Esophagus squamous epithelium (tissue), 5 donors: ENCODE results near the gene SYT9. TPM values are rescaled to one million over a fixed set of nuclear protein-coding genes. Genes with fewer than 3 reads are reported as not detected.

Source experiments
- DNase-seq: peaks from one replicate; lab custom pipeline; 2025; lab: John Stamatoyannopoulos, UW
- H3K27ac ChIP-seq, 4 donors: fragments of 200-600 bp; sonication (generic); one replicate each; pipeline ENCODE4 v1.5.1; 2016 to 2019; ENCODE audit warnings: mild to moderate bottlenecking in 1 of 4
- H3K27me3 ChIP-seq, 4 donors: fragments of 200-600 bp; sonication (generic); 1 replicate in 3 of 4; 2 replicates in 1 of 4; pipeline versions ENCODE4 v1.5.1 to v1.6.0; 2017 to 2021; ENCODE audit warnings: antibody characterized with exemption in 1 of 4
- H3K36me3 ChIP-seq, 3 donors: fragments of 200-600 bp; sonication (generic); one replicate each; pipeline ENCODE4 v1.5.1; 2016 to 2019
- H3K4me1 ChIP-seq, 3 donors: fragments of 200-600 bp; sonication (generic); one replicate each; pipeline ENCODE4 v1.5.1; 2017 to 2019
- H3K4me3 ChIP-seq, 4 donors: fragments of 200-600 bp; sonication (generic); 1 replicate in 3 of 4; 2 replicates in 1 of 4; pipeline ENCODE4 v1.5.1; 2016 to 2019; ENCODE audit warnings: mild to moderate bottlenecking in 2 of 4, moderate library complexity in 1 of 4
- H3K9me3 ChIP-seq, 3 donors: fragments of 200-600 bp; sonication (generic); one replicate each; pipeline ENCODE4 v1.5.1; 2016 to 2019
- POLR2A ChIP-seq, 4 donors: fragments of 450-650 bp; IDR thresholded peaks; one replicate each; pipeline ENCODE4 v1.6.1; 2017; ENCODE audit warnings: antibody characterized with exemption in 4 of 4, mild to moderate bottlenecking in 4 of 4, moderate library complexity in 3 of 4
- WGBS, 2 donors: methylation state at CpG; one replicate each; pipeline ENCODE4 v1.1.5; 2018; 5-methylcytosine and 5-hydroxymethylcytosine counted together
- intact Hi-C: fragments of 100-400 bp; cut with DNase I; formaldehyde crosslinking; loops from one replicate; pipeline ENCODE4 v1.15.0; 2022
- total RNA-seq, 4 donors: library from RNA; depleted of rRNA; stranded (reverse); fragments of >200 nt; gene quantifications; one replicate each; pipeline ENCODE4 v1.1.0, GENCODE V29; 2016
- TF ChIP-seq, protein P1 (sequence below), 6 experiments: fragments of 450-650 bp in 4 of 6; fragments of 200-600 bp in 2 of 6; sonication (generic) in 2 of 6; IDR thresholded peaks; one replicate each; pipeline ENCODE4 v1.5.1; 2016 to 2019; ENCODE audit warnings: antibody characterized with exemption in 6 of 6, mild to moderate bottlenecking in 4 of 6, moderate library complexity in 4 of 6
- donor health status: DM: yes; HTN: yes; CAD: no.

The SYT9 gene
- total RNA-seq, 4 donors from 2014 or later: 0.19 TPM; not detected in 3

- Histone ChIP-seq H3K4me3 (no peak overlapping the region), H3K4me1 (no peaks in the 10 kb centered on the region), H3K9me3 (no peaks in the 10 kb centered on the region), H3K27ac (no peak overlapping the region), H3K27me3 (no peaks in the 10 kb centered on the region), H3K36me3 (no peaks in the 10 kb centered on the region)
- DNase-seq: no peak
- intact Hi-C loops: no loop called here
- 60 to 73% methylated on average over 3 of the region's 3 CpGs for WGBS, 2 donors
- TF ChIP-seq POLR2A (IDR thresholded peaks at IDR 0.05): no peak
- TF ChIP-seq, protein P1, sequence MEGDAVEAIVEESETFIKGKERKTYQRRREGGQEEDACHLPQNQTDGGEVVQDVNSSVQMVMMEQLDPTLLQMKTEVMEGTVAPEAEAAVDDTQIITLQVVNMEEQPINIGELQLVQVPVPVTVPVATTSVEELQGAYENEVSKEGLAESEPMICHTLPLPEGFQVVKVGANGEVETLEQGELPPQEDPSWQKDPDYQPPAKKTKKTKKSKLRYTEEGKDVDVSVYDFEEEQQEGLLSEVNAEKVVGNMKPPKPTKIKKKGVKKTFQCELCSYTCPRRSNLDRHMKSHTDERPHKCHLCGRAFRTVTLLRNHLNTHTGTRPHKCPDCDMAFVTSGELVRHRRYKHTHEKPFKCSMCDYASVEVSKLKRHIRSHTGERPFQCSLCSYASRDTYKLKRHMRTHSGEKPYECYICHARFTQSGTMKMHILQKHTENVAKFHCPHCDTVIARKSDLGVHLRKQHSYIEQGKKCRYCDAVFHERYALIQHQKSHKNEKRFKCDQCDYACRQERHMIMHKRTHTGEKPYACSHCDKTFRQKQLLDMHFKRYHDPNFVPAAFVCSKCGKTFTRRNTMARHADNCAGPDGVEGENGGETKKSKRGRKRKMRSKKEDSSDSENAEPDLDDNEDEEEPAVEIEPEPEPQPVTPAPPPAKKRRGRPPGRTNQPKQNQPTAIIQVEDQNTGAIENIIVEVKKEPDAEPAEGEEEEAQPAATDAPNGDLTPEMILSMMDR (IDR thresholded peaks at IDR 0.05): no peak
These were observed 18.6 kb downstream of the SYT9 start for GRCh38 chr11:7270233-7270865.

GRCh38 chr11:7272373-7272772 is 20.7 kb downstream of the SYT9 start:
- no peak for TF ChIP-seq POLR2A (IDR thresholded peaks at IDR 0.05)
- TF ChIP-seq, protein P1 (IDR thresholded peaks at IDR 0.05): no peak
- Histone ChIP-seq H3K36me3 (no peaks in the 10 kb centered on the region), H3K27ac (no peak overlapping the region), H3K9me3 (no peaks in the 10 kb centered on the region), H3K4me3 (no peak overlapping the region), H3K27me3 (no peaks in the 10 kb centered on the region), H3K4me1 (no peaks in the 10 kb centered on the region)
- 42 to 52% methylated on average over 2 of the region's 2 CpGs for WGBS, 2 donors
- intact Hi-C loops: no loop called here
- DNase-seq: no peak

DNA sequence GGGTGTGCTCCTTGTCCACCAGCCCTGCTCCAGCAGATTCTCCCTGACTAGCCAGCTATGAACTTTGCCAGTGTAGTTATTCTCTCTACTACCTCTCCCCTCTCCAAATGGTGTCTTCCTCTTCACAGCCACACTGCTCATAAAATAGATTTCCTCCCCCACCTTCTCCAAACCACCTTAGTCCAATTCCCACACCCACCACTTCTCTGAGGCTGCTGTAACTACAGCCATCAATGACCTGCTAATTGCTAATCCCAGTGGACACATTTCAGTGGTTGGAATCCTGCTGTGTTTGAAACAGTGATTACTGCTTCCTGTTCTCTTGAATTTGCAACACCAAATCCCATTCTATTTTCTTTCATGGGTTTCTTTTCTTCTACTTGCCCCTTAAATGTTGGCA is 23.4 kb downstream of the SYT9 start:
- H3K4me1 ChIP-seq: no peaks in the 10 kb centered on the region
- H3K36me3 ChIP-seq: no peaks in the 10 kb centered on the region
- no peak for DNase-seq
- TF ChIP-seq POLR2A (IDR thresholded peaks at IDR 0.05): no peak
- TF ChIP-seq, protein P1 (IDR thresholded peaks at IDR 0.05): no peak
- H3K27me3 ChIP-seq: no peaks in the 10 kb centered on the region
- no peaks in the 10 kb centered on the region for H3K9me3 ChIP-seq
- no peak overlapping the region for H3K4me3 ChIP-seq
- intact Hi-C loops: no loop called here
- H3K27ac ChIP-seq: no peak overlapping the region

DNA sequence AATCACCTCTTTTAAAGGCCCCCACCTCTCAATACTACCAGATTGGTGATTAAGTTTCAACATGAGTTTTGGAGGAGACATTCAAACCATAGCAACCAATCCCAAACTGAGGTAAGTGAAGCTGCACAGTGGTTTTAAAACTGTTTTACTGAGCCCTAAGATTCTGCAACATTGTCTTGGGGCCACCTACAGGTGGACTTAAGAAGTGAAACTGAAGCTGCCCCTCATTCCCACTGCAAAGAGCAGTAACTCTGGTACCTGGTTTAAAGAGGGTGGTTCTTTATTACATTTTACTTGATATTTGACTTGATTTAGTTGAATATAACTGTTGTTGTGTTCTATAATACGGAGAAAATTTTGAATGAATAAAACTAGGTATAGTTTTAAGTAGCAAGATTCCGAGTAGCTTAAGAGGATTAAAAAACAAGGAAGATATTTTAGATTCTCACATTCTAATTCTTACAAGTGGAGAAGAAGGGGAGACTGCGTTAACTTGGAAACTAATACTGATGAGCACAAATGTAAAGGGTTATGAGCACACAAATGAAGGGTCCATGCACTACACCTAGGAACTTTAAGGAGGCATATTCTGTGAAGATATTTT is 26.7 kb downstream of the SYT9 start:
- intact Hi-C loops: no loop called here
- H3K9me3 ChIP-seq: no peaks in the 10 kb centered on the region
- no peaks in the 10 kb centered on the region for H3K36me3 ChIP-seq
- TF ChIP-seq POLR2A (IDR thresholded peaks at IDR 0.05): no peak
- TF ChIP-seq, protein P1 (IDR thresholded peaks at IDR 0.05): peak in 4 of 6 experiments; percentile 26 to 48 (median 37)
- H3K4me1 ChIP-seq: no peaks in the 10 kb centered on the region
- 41 to 53% methylated on average over 3 of the region's 3 CpGs for WGBS, 2 donors
- no peak overlapping the region for H3K27ac ChIP-seq
- DNase-seq: no peak
- H3K27me3 ChIP-seq: no peaks in the 10 kb centered on the region
- H3K4me3 ChIP-seq: no peak overlapping the region

GRCh38 chr11:7279676-7280075 is 28.0 kb downstream of the SYT9 start:
- Histone ChIP-seq H3K27ac (no peak overlapping the region), H3K4me3 (no peak overlapping the region), H3K36me3 (no peaks in the 10 kb centered on the region), H3K27me3 (no peaks in the 10 kb centered on the region), H3K9me3 (no peaks in the 10 kb centered on the region), H3K4me1 (no peaks in the 10 kb centered on the region)
- no peak for DNase-seq
- TF ChIP-seq, protein P1 (IDR thresholded peaks at IDR 0.05): no peak
- WGBS, 2 donors: 60 to 67% methylated on average over 1 of the region's 1 CpG
- intact Hi-C loops: no loop called here
